Osteoblast (primary cell): ENCODE results near the gene MARK3. TPM values are rescaled to one million over a fixed set of nuclear protein-coding genes. Genes with fewer than 3 reads are reported as not detected.

Experiments used
- DNase-seq: peaks from one replicate; pipeline ENCODE4 v3.0.0; 2011; ENCODE audit warnings: low spot score, mixed read lengths; ENCODE audit not compliant: insufficient read length; ENCODE audit errors: missing footprints
- H2AFZ ChIP-seq: 2 replicates; pipeline ENCODE4 v1.6.0; 2011; ENCODE audit warnings: mild to moderate bottlenecking, low read length
- H3K27ac ChIP-seq: 2 replicates; pipeline ENCODE4 v1.5.1; 2011; ENCODE audit warnings: mild to moderate bottlenecking, low read depth, low read length, moderate library complexity
- H3K27me3 ChIP-seq: 2 replicates; pipeline ENCODE4 v1.6.0; 2012; ENCODE audit warnings: mild to moderate bottlenecking, control low read depth, inconsistent platforms, low read length, moderate library complexity; ENCODE audit not compliant: insufficient read depth
- H3K36me3 ChIP-seq: 2 replicates; pipeline ENCODE4 v1.5.1; 2011; ENCODE audit warnings: mild to moderate bottlenecking, low read length, control low read depth, moderate library complexity; ENCODE audit not compliant: insufficient read depth
- H3K4me1 ChIP-seq: 2 replicates; pipeline ENCODE4 v1.5.1; 2011; ENCODE audit warnings: mild to moderate bottlenecking, low read length, control low read depth, moderate library complexity; ENCODE audit not compliant: insufficient read depth
- H3K4me2 ChIP-seq: 2 replicates; pipeline ENCODE4 v1.6.0; 2011; ENCODE audit warnings: mild to moderate bottlenecking, low read length; ENCODE audit not compliant: insufficient read depth
- H3K4me3 ChIP-seq: fragments of 200-600 bp; sonication (generic); 3 replicates; pipeline ENCODE4 v1.5.1; 2012; ENCODE audit warnings: mild to moderate bottlenecking, low read length, inconsistent platforms; ENCODE audit not compliant: insufficient read depth
- H3K79me2 ChIP-seq: 2 replicates; pipeline ENCODE4 v1.6.0; 2012; ENCODE audit warnings: mild to moderate bottlenecking, low read length, control low read depth, inconsistent platforms; ENCODE audit not compliant: insufficient read depth
- H3K9me3 ChIP-seq: 2 replicates; pipeline ENCODE4 v1.5.1; 2011; ENCODE audit warnings: low read depth, low read length, control low read depth
- H4K20me1 ChIP-seq: 2 replicates; pipeline ENCODE4 v1.6.0; 2012; ENCODE audit warnings: mild to moderate bottlenecking, low read length, control low read depth; ENCODE audit not compliant: insufficient read depth
- total RNA-seq: library from RNA; depleted of rRNA; stranded (reverse); fragments of >200 nt; gene quantifications from 2 replicates; pipeline ENCODE4 v1.2.3, GENCODE V29; 2012
- TF ChIP-seq, protein P1 (sequence below): IDR thresholded peaks from 2 replicates; pipeline ENCODE4 v1.5.1; 2011; ENCODE audit warnings: mild to moderate bottlenecking, low read depth, low read length, moderate library complexity; ENCODE audit errors: extremely low read depth

The MARK3 gene
- total RNA-seq, 1 donor = 101 TPM

DNA sequence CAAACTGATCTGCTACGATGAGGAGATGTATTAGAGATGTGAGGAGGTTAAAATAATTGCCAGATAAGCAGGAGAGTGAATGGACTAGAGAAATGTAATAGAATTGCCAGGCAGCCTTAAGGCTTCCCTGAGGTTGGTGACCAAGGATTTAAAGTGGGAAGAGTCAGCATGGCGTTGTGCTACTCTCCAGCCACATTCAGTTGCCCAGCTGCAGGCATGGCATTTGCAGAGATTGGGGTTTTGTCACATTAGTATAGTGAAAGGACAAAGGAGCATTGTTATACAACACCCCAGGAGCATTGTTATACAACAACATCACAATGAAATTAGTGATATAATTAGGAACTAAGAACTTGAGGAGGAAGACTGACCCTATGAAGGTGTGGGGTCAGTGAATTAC is 31.7 kb downstream of the MARK3 start:
- Histone ChIP-seq H3K4me1 (peaks cover 27% of the 10 kb centered on the region), H4K20me1 (peaks cover 16% of the 10 kb centered on the region), H3K4me2 (peak overlapping the region; percentile 66), H3K79me2 (peaks cover 86% of the 10 kb centered on the region), H3K27me3 (no peaks in the 10 kb centered on the region), H3K27ac (peak overlapping the region; percentile 55), H2AFZ (no peak overlapping the region), H3K9me3 (no peaks in the 10 kb centered on the region), H3K36me3 (peaks cover 24% of the 10 kb centered on the region), H3K4me3 (no peak overlapping the region)
- TF ChIP-seq, protein P1, sequence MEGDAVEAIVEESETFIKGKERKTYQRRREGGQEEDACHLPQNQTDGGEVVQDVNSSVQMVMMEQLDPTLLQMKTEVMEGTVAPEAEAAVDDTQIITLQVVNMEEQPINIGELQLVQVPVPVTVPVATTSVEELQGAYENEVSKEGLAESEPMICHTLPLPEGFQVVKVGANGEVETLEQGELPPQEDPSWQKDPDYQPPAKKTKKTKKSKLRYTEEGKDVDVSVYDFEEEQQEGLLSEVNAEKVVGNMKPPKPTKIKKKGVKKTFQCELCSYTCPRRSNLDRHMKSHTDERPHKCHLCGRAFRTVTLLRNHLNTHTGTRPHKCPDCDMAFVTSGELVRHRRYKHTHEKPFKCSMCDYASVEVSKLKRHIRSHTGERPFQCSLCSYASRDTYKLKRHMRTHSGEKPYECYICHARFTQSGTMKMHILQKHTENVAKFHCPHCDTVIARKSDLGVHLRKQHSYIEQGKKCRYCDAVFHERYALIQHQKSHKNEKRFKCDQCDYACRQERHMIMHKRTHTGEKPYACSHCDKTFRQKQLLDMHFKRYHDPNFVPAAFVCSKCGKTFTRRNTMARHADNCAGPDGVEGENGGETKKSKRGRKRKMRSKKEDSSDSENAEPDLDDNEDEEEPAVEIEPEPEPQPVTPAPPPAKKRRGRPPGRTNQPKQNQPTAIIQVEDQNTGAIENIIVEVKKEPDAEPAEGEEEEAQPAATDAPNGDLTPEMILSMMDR = no peak
- no peak for DNase-seq

DNA sequence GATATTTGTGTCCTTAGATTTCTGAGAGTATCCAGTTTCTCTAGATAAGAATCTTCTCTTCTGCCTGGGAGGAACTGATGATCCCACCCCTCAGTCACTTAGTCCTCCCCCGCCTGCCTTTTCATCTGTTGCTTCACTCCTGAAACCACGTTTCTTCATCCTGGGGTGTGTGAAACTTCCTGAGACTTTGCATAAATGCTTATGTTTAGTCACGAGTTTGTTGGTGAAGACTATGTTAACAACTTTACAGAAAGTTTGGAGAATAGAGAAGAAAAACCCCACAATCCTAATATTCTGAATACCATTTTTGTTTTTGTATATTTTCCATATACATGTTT is 33.2 kb downstream of the MARK3 start:
- DNase-seq = no peak
- H2AFZ ChIP-seq = no peak overlapping the region
- H3K9me3 ChIP-seq = no peaks in the 10 kb centered on the region
- H4K20me1 ChIP-seq = peaks cover 16% of the 10 kb centered on the region
- no peak overlapping the region for H3K4me3 ChIP-seq
- H3K4me1 ChIP-seq = peaks cover 40% of the 10 kb centered on the region
- peaks cover 87% of the 10 kb centered on the region for H3K79me2 ChIP-seq
- peak overlapping the region; percentile 55 for H3K27ac ChIP-seq
- H3K27me3 ChIP-seq = no peaks in the 10 kb centered on the region
- H3K36me3 ChIP-seq = peaks cover 13% of the 10 kb centered on the region
- H3K4me2 ChIP-seq = peak overlapping the region; percentile 16
- TF ChIP-seq, protein P1 = no peak

DNA sequence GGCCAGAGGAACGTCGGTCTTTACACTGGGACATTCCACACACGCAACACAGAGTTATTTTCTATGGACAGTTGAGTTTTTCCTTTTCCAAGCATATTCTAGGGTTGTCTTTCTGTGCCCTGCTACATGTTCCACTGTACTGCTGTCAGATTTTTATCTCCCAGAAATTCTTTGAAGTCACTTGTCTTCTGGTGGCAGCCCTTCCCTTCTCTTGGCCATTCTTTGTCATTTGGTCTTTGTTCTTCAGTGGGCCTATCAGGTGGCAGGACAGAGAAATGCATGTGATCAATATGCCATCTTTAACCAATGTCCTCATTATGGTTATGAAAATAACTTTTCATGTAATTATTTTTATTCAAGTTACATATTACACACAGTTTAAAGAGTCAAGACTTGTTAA is 36.3 kb downstream of the MARK3 start:
- peaks cover 42% of the 10 kb centered on the region for H3K4me1 ChIP-seq
- H3K27me3 ChIP-seq = no peaks in the 10 kb centered on the region
- no peak for DNase-seq
- H3K36me3 ChIP-seq = no peaks in the 10 kb centered on the region
- no peak overlapping the region for H2AFZ ChIP-seq
- TF ChIP-seq, protein P1 = no peak
- no peak overlapping the region for H3K27ac ChIP-seq
- no peaks in the 10 kb centered on the region for H3K9me3 ChIP-seq
- peaks cover 89% of the 10 kb centered on the region for H3K79me2 ChIP-seq
- H4K20me1 ChIP-seq = peaks cover 11% of the 10 kb centered on the region
- no peak overlapping the region for H3K4me3 ChIP-seq
- no peak overlapping the region for H3K4me2 ChIP-seq

DNA sequence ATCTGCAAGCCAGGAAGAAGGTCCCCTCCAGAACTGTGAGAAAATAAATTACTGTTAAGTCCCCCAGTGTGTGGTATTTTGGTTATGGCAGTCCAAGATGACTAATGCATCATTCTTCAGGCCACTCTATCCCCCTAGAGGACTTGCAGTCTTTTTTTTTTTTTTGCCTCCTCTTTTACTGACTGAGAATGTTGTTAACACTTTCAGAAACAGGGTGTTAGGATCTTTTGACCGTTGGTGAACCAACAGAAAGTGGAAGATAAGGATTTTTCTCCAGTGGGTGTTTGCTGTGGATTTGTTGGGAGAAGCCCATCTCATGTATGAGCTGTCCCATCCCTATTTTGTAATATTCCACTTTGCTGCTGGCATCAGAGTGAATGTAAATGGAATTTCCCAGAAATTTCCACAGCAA is 37.8 kb downstream of the MARK3 start:
- peak overlapping the region; percentile 66 for H3K27ac ChIP-seq
- H3K9me3 ChIP-seq = no peaks in the 10 kb centered on the region
- H3K27me3 ChIP-seq = no peaks in the 10 kb centered on the region
- H3K36me3 ChIP-seq = no peaks in the 10 kb centered on the region
- no peak overlapping the region for H3K4me3 ChIP-seq
- peaks cover 16% of the 10 kb centered on the region for H4K20me1 ChIP-seq
- DNase-seq = peak; percentile 65
- TF ChIP-seq, protein P1 = no peak
- H3K4me1 ChIP-seq = peaks cover 38% of the 10 kb centered on the region
- peaks cover 92% of the 10 kb centered on the region for H3K79me2 ChIP-seq
- no peak overlapping the region for H2AFZ ChIP-seq
- peak overlapping the region; percentile 64 for H3K4me2 ChIP-seq
